Measurements from ENCODE around the gene ADAMTS10. TPM values are rescaled to one million over a fixed set of nuclear protein-coding genes. Genes with fewer than 3 reads are reported as not detected.
"Not testable (repeated sequence)": the region's sequence is repeated elsewhere in the genome, so short reads cannot be mapped to it uniquely, and the experiment has no call there.

The ADAMTS10 gene
- total and polyA plus RNA-seq, 2 of the 8 experiments (the other 6 are each of a cell fraction or from before 2014, with no cell fraction given) = 6.9 to 17.4 TPM

DNA sequence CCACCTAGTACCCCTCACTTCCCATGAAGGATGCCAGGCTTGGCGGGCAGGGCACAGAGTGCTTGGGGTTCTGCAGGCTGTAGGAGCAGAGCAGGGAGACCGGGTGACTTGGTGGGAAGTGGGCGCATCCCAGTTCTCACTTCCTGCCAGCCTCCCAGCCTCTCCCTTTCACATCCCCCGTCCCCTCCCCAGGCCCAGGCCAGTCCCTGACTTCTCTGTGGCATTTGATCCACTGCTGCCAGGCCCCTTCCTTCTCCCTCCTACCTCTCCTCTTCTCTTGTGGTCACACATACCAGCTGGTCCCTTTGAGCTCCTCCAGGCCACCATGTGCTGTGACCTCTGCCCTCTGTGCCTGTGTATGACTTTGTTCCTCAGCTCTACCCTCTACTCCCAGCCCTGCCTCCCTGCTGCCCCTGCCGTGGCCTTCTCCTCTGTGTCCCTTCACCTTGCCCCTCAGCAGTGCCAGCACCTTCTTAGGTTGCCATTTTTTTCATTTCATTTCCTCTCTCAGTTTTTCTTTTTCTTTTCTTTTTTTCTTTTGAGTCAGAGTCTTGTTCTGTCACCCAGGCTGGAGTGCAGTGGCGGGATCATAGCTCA, 52.8 kb downstream of the ADAMTS10 start (continued):
- TF ChIP-seq EZH2 (IDR thresholded peaks at IDR 0.05; ENCODE audit: low read depth, low read length, severe bottlenecking) (no peak), KDM5A (IDR thresholded peaks at IDR 0.05; ENCODE audit: low read length) (no peak), JUND (IDR thresholded peaks at IDR 0.05; ENCODE audit: low read length) (no peak), HDAC2 (IDR thresholded peaks at IDR 0.05; ENCODE audit: borderline replicate concordance in 1 of 2, low read depth in 2 of 2, low read length in 2 of 2) (no peak), GABPA (IDR thresholded peaks at IDR 0.05; ENCODE audit: borderline replicate concordance, insufficient read depth, low read length) (no peak), YY1 (IDR thresholded peaks at IDR 0.05; ENCODE audit: low read depth, low read length) (no peak)

DNA sequence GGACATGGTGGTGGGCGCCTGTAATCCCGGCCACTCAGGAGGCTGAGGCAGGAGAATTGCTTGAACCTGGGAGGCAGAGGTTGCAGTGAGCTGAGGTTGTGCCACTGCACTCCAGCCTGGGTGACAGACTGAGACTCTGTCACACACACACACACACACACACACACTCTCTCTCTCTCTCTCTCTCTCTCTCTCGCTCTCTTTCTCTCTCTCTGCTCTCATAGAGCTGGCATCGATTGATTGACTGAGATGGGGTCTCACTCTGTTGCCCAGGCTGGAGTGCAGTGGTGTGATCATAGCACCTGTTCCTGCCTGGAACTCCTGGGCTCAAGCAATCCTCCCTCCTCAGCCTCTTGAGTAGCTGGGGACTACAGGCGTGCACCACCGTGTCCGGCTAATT, 56.8 kb downstream of the ADAMTS10 start:
- FAIRE-seq; H2BK20ac ChIP-seq (ENCODE audit: low read length); H3K9me3 ChIP-seq (ENCODE audit: insufficient read depth in 2 of 2, low read depth in 1 of 2, low read length in 1 of 2); H2BK120ac ChIP-seq (replicated peaks; ENCODE audit: low read depth, low read length); H3K23ac ChIP-seq (ENCODE audit: insufficient read length); H3K56ac ChIP-seq (replicated peaks; ENCODE audit: insufficient read length, low read depth, low read length); H3K79me2 ChIP-seq (ENCODE audit: control insufficient read depth in 1 of 2, insufficient read depth in 2 of 2, low read length in 2 of 2); H3K4me1 ChIP-seq (replicated peaks in 1 of 4; ENCODE audit: control insufficient read depth in 3 of 4, insufficient read depth in 4 of 4, low read length in 3 of 4); H2BK5ac ChIP-seq (ENCODE audit: low read depth, low read length); H3K14ac ChIP-seq (ENCODE audit: insufficient read length); H2AFZ ChIP-seq (ENCODE audit: low read length); H4K5ac ChIP-seq (ENCODE audit: insufficient read length, low read depth, low read length); H3K18ac ChIP-seq (ENCODE audit: extremely low read depth, low read length); H4K8ac ChIP-seq (ENCODE audit: extremely low read depth, insufficient read depth, low read length); DNase-seq (ENCODE audit: low read depth in 1 of 2, low spot score in 2 of 2); H3K36me3 ChIP-seq (ENCODE audit: control insufficient read depth in 2 of 4, insufficient read depth in 4 of 4, low read length in 3 of 4); CTCF ChIA-PET (ENCODE audit: partially characterized antibody); H3K27me3 ChIP-seq (replicated peaks in 1 of 4; ENCODE audit: control insufficient read depth in 3 of 4, extremely low read depth in 1 of 4, insufficient read depth in 3 of 4, low read length in 3 of 4); H2BK15ac ChIP-seq (ENCODE audit: low read length); H4K20me1 ChIP-seq (replicated peaks in 1 of 2; ENCODE audit: control insufficient read depth in 1 of 2, insufficient read depth in 2 of 2, low read length in 2 of 2); H3K4ac ChIP-seq (replicated peaks; ENCODE audit: insufficient read length, low read depth, low read length); H3K4me2 ChIP-seq (ENCODE audit: insufficient read depth in 1 of 2, low read depth in 2 of 2, low read length in 2 of 2); H2AK5ac ChIP-seq (ENCODE audit: low read depth, low read length); H3K23me2 ChIP-seq (ENCODE audit: low read depth, low read length); H3K27ac ChIP-seq (ENCODE audit: low read depth, low read length); H3K4me3 ChIP-seq (ENCODE audit: extremely low read depth in 1 of 4, insufficient read depth in 2 of 4, low read depth in 3 of 4, low read length in 4 of 4); H2BK12ac ChIP-seq (ENCODE audit: low read depth, low read length); H3K9ac ChIP-seq (replicated peaks in 1 of 4; ENCODE audit: extremely low read depth in 1 of 4, low read depth in 3 of 4, low read length in 3 of 4); H3K79me1 ChIP-seq (ENCODE audit: low read depth, low read length); H4K91ac ChIP-seq (replicated peaks; ENCODE audit: insufficient read length, low read length): not testable (repeated sequence)
- POLR2A ChIA-PET (ENCODE audit: partially characterized antibody) = interaction anchor here (0.6 to 0.7 kb wide), 2 partner anchors 63 to 228 kb away, joined by 3 read pairs; no protein-coding TSS in a partner anchor
- 93% methylated on average over 6 of the region's 7 CpGs; no CpG with 5 or more reads in 1 of the 2 experiments for WGBS, 2 experiments (ENCODE audit: extremely low coverage in 1 of 2, insufficient coverage in 1 of 2, insufficient read length in 1 of 2, insufficient replicate concordance in 2 of 2, low coverage in 1 of 2, low lambda C conversion rate in 2 of 2, missing lambda C conversion rate in 1 of 2)
